GM12878 (cell line): Measurements from ENCODE around the gene SORBS1. TPM values are rescaled to one million over a fixed set of nuclear protein-coding genes. Genes with fewer than 3 reads are reported as not detected.

Source experiments
- ATAC-seq: fragments of 200-7000 bp; cut with Tn5 transposase; 3 replicates; pipeline ENCODE4 v1.9.1; 2020; ENCODE audit warnings: mild to moderate bottlenecking, moderate library complexity
- BruUV-seq: library from RNA; stranded (reverse); fragments of 400-500 nt; replicated peaks from 2 replicates; lab custom pipeline; 2021; lab: Mats Ljungman, UMichigan
- CTCF ChIA-PET: fragments of 300-600 bp; sonication (Branson Sonifier 250); formaldehyde crosslinking; extraction: SDS; loops from one replicate; lab custom pipeline; 2021; ENCODE audit warnings: inconsistent platforms; lab: Yijun Ruan, JAX
- POLR2A ChIA-PET: fragments of 350-600 bp; formaldehyde crosslinking; extraction: SDS; loops from one replicate; lab custom pipeline; 2021; ENCODE audit warnings: inconsistent platforms; lab: Charles Lee
- RAD21 ChIA-PET: fragments of 300-600 bp; sonication (Branson Sonifier 250); formaldehyde crosslinking; loops from one replicate; lab custom pipeline; 2023; ENCODE audit warnings: antibody characterized with exemption; ENCODE audit not compliant: unreplicated experiment; lab: Charles Lee
- SMC1A ChIA-PET: fragments of 300-600 bp; sonication (Branson Sonifier 250); formaldehyde crosslinking; loops from one replicate; lab custom pipeline; 2023; ENCODE audit not compliant: unreplicated experiment, uncharacterized antibody; lab: Charles Lee
- DNase-seq: peaks from one replicate; pipeline ENCODE4 v3.0.0-alpha.2; 2011; ENCODE audit warnings: low read depth, low spot score
- FAIRE-seq: peaks from 3 replicates; lab custom pipeline; 2011; peaks lifted over from hg19 to GRCh38; lab: Jason Lieb, UNC
- H2AFZ ChIP-seq: 2 replicates; pipeline ENCODE4 v1.6.0; 2011; ENCODE audit warnings: low read depth, low read length, control low read depth; ENCODE audit not compliant: control insufficient read depth
- H3K27ac ChIP-seq: 2 replicates; pipeline ENCODE4 v1.5.1; 2011; ENCODE audit warnings: control low read depth; ENCODE audit not compliant: control insufficient read depth, insufficient read depth
- H3K27me3 ChIP-seq, 2 experiments: replicated peaks in 1 of 2; 2 replicates each; pipeline versions ENCODE4 v1.6.0 to v1.6.1; 2011; ENCODE audit warnings: low read length in 1 of 2; ENCODE audit not compliant: control insufficient read depth in 2 of 2, insufficient read depth in 2 of 2
- H3K36me3 ChIP-seq, 2 experiments: 2 replicates each; pipeline ENCODE4 v1.5.1; 2011; ENCODE audit warnings: low read length in 1 of 2; ENCODE audit not compliant: control insufficient read depth in 2 of 2, insufficient read depth in 2 of 2
- H3K4me1 ChIP-seq: 2 replicates; pipeline ENCODE4 v1.6.1; 2011; ENCODE audit warnings: mild to moderate bottlenecking, low read length, moderate library complexity, mixed read lengths; ENCODE audit not compliant: control insufficient read depth, insufficient read depth
- H3K4me2 ChIP-seq: 2 replicates; pipeline ENCODE4 v1.6.0; 2011; ENCODE audit warnings: control low read depth; ENCODE audit not compliant: control insufficient read depth, insufficient read depth
- H3K4me3 ChIP-seq: fragments of 200-600 bp; sonication (generic); 2 replicates; pipeline ENCODE4 v1.5.1; 2016
- H3K79me2 ChIP-seq: 2 replicates; pipeline ENCODE4 v1.6.0; 2011; ENCODE audit warnings: low read length; ENCODE audit not compliant: control insufficient read depth, insufficient read depth
- H3K9ac ChIP-seq: 2 replicates; pipeline ENCODE4 v1.8.0; 2011; ENCODE audit warnings: low read length, control low read depth, mixed read lengths; ENCODE audit not compliant: control insufficient read depth, insufficient read depth
- H3K9me3 ChIP-seq: replicated peaks from 3 replicates; pipeline ENCODE4 v1.5.1; 2011; ENCODE audit warnings: mild to moderate bottlenecking, low read length; ENCODE audit not compliant: control insufficient read depth, insufficient read depth
- H4K20me1 ChIP-seq: 2 replicates; pipeline ENCODE4 v1.6.0; 2011; ENCODE audit not compliant: control insufficient read depth, insufficient read depth
- BMI1 ChIP-seq: fragments of 450-650 bp; IDR thresholded peaks from 2 replicates; pipeline ENCODE4 v1.6.1; 2016; ENCODE audit warnings: mild to moderate bottlenecking, moderate library complexity, borderline replicate concordance
- CBX5 ChIP-seq: sonication (generic); IDR thresholded peaks from 2 replicates; pipeline ENCODE4 v1.6.1; 2016; ENCODE audit warnings: low read depth, moderate library complexity, mild to moderate bottlenecking, inconsistent platforms
- CEBPB ChIP-seq, 2 experiments: fragments of 150-350 bp in 1 of 2; IDR thresholded peaks; 2 replicates each; pipeline ENCODE4 v1.6.1; 2012 to 2014; ENCODE audit warnings: low read depth in 2 of 2, low read length in 2 of 2, borderline replicate concordance in 1 of 2, inconsistent platforms in 1 of 2
- CHD1 ChIP-seq: IDR thresholded peaks from 2 replicates; pipeline ENCODE4 v1.6.1; 2012; ENCODE audit warnings: low read depth, low read length, improper control_type of control experiment
- EED ChIP-seq: sonication (generic); IDR thresholded peaks from 2 replicates; pipeline ENCODE4 v1.6.1; 2016; ENCODE audit warnings: antibody characterized with exemption, low read depth
- MEF2A ChIP-seq: IDR thresholded peaks from 2 replicates; pipeline ENCODE4 v1.6.1; 2011; ENCODE audit warnings: low read depth, mild to moderate bottlenecking, low read length, moderate library complexity; ENCODE audit not compliant: insufficient read depth
- MYB ChIP-seq: fragments of 150-350 bp; IDR thresholded peaks from 2 replicates; pipeline ENCODE4 v1.6.1; 2014; ENCODE audit warnings: mild to moderate bottlenecking, low read depth, low read length, borderline replicate concordance
- NR2C1 ChIP-seq: fragments of 450-650 bp; IDR thresholded peaks from 2 replicates; pipeline ENCODE4 v1.6.1; 2017; ENCODE audit warnings: antibody characterized with exemption, mild to moderate bottlenecking, moderate library complexity
- RB1 ChIP-seq: fragments of 450-650 bp; formaldehyde crosslinking; IDR thresholded peaks from 2 replicates; pipeline ENCODE4 v1.6.1; 2017; ENCODE audit warnings: mild to moderate bottlenecking, borderline replicate concordance
- RELB ChIP-seq: fragments of 450-650 bp; IDR thresholded peaks from 2 replicates; pipeline ENCODE4 v1.6.1; 2017; ENCODE audit warnings: low read depth, mild to moderate bottlenecking, moderate library complexity
- SMC3 ChIP-seq: IDR thresholded peaks from 2 replicates; pipeline ENCODE4 v1.6.1; 2011; ENCODE audit warnings: low read length, improper control_type of control experiment, borderline replicate concordance
- USF1 ChIP-seq: IDR thresholded peaks from 2 replicates; pipeline ENCODE4 v1.6.1; 2011; ENCODE audit warnings: borderline replicate concordance, low read depth, mild to moderate bottlenecking, moderate library complexity, mixed read lengths, low read length; ENCODE audit not compliant: insufficient read depth; ENCODE audit errors: extremely low read length
- YBX1 ChIP-seq: fragments of 450-650 bp; IDR thresholded peaks from 2 replicates; pipeline ENCODE4 v1.6.1; 2016; ENCODE audit warnings: antibody characterized with exemption
- ZNF217 ChIP-seq: fragments of 450-650 bp; IDR thresholded peaks from 2 replicates; pipeline ENCODE4 v1.6.1; 2017; ENCODE audit warnings: antibody characterized with exemption, mild to moderate bottlenecking
- ZNF592 ChIP-seq: fragments of 450-650 bp; IDR thresholded peaks from 2 replicates; pipeline ENCODE4 v1.6.1; 2017; ENCODE audit warnings: mild to moderate bottlenecking, moderate library complexity
- WGBS: methylation state at CpG from one replicate; pipeline ENCODE4 v1.1.6; 2016; ENCODE audit warnings: low lambda C conversion rate; ENCODE audit not compliant: insufficient replicate concordance, insufficient coverage; ENCODE audit errors: missing lambda C conversion rate; 5-methylcytosine and 5-hydroxymethylcytosine counted together
- in situ Hi-C: fragments of 300-500 bp; cut with MboI; formaldehyde crosslinking; loops from 9 replicates; pipeline ENCODE4 v1.14.3; 2018; ENCODE audit warnings: mixed read lengths
- intact Hi-C: fragments of 100-400 bp; cut with micrococcal nuclease; formaldehyde crosslinking; loops from one replicate; pipeline ENCODE4 v1.14.2; 2022; ENCODE audit not compliant: unreplicated experiment
- polyA plus RNA-seq, 11 experiments: library from polyadenylated mRNA; depleted of rRNA in 4 of 11; unstranded in 6 of 11; stranded (reverse) in 5 of 11; fragments of >200 nt; fragmentation: Nextera tagmentation in 4 of 11; fragmentation: Illumina TruSeq in 1 of 11; extraction: Ambion mirVana in 4 of 11; extraction: Trizol in 1 of 11; gene quantifications; 1 replicate in 1 of 11; 2 replicates in 10 of 11; pipeline versions ENCODE4 v1.2.1 to v1.2.3, GENCODE V29; 2011 to 2016; ENCODE audit warnings: inconsistent platforms in 2 of 11, missing spikeins in 2 of 11, low read depth in 1 of 11
- total RNA-seq, 4 experiments: library from RNA; depleted of rRNA in 3 of 4; stranded (reverse); fragments of >200 nt in 3 of 4; fragmentation: Illumina TruSeq in 1 of 4; extraction: Trizol in 1 of 4; gene quantifications; 2 replicates each; pipeline versions ENCODE4 v1.2.1 to v1.2.3, GENCODE V29; 2013 to 2021

The SORBS1 gene
- total and polyA plus RNA-seq, 10 of the 15 experiments (the other 5 are each of a cell fraction or from before 2014, with no cell fraction given) = 0.13 to 0.75 (median 0.39) TPM

- in situ Hi-C loops = no loop called here
- H2AFZ ChIP-seq = no peak overlapping the region
- no peak for TF ChIP-seq YBX1
- TF ChIP-seq CHD1 = no peak
- no peak for TF ChIP-seq USF1
- TF ChIP-seq CBX5 = no peak
- TF ChIP-seq CEBPB (IDR thresholded peaks at IDR 0.05; ENCODE audit: borderline replicate concordance in 1 of 2, low read depth in 2 of 2, low read length in 2 of 2) = no peak
- no peak for TF ChIP-seq SMC3
- TF ChIP-seq MEF2A = no peak
- no peak for TF ChIP-seq ZNF592
- TF ChIP-seq RB1 = no peak
- TF ChIP-seq MYB = no peak
- no peak for TF ChIP-seq NR2C1
- no peak for TF ChIP-seq ZNF217
- no peak for TF ChIP-seq EED
- no peak for TF ChIP-seq RELB
- no peak for TF ChIP-seq BMI1
Observed at GRCh38 chr10:95442341-95442740, 118.8 kb downstream of the SORBS1 start.

More at GRCh38 chr10:95442341-95442740, 118.8 kb downstream of the SORBS1 start:
- FAIRE-seq (no peak), ATAC-seq (no peak), DNase-seq (no peak)
- H3K79me2 ChIP-seq = no peaks in the 10 kb centered on the region
- H3K4me1 ChIP-seq = peaks cover 9% of the 10 kb centered on the region
- no peak overlapping the region for H3K4me3 ChIP-seq
- H3K27ac ChIP-seq = no peak overlapping the region
- ChIA-PET SMC1A (interaction anchor here (1.6 to 11.5 kb wide), 3 partner anchors 11 to 67 kb away, joined by 3 to 122 read pairs (median 70); no protein-coding TSS in a partner anchor), RAD21 (interaction anchor here (0.5 to 7.2 kb wide), 3 partner anchors 12 to 67 kb away, joined by 3 to 59 read pairs (median 4); no protein-coding TSS in a partner anchor), CTCF (interaction anchor here (0.7 to 11.7 kb wide), 4 partner anchors 10 to 67 kb away, joined by 3 to 204 read pairs (median 76); no protein-coding TSS in a partner anchor), POLR2A (interaction anchor here (0.7 kb wide), 1 partner anchor 19 kb away, joined by 3 read pairs; no protein-coding TSS in a partner anchor)
- WGBS = 83% methylated on average over 7 of the region's 7 CpGs
- no peaks in the 10 kb centered on the region for H4K20me1 ChIP-seq
- no TSS peak for BruUV-seq
- H3K4me2 ChIP-seq = no peak overlapping the region
- H3K27me3 ChIP-seq = no peaks in the 10 kb centered on the region; a peak in 2 of 4 replicates
- no peaks in the 10 kb centered on the region for H3K36me3 ChIP-seq
- H3K9me3 ChIP-seq = no peaks in the 10 kb centered on the region
- no peak overlapping the region for H3K9ac ChIP-seq
- intact Hi-C loops = no loop called here
